GM12874 (cell line): ENCODE data around the gene CCDC121.

ENCODE experiments used
- CTCF ChIP-seq: IDR thresholded peaks from 2 replicates; pipeline ENCODE4 v1.5.1; 2011; ENCODE audit warnings: low read depth, mild to moderate bottlenecking, control low read depth, low read length, moderate library complexity; ENCODE audit not compliant: insufficient read depth

Gene CCDC121

GRCh38 chr2:27596627-27597026 lies 32.2 kb downstream of the CCDC121 start:
- no peak for TF ChIP-seq CTCF

DNA sequence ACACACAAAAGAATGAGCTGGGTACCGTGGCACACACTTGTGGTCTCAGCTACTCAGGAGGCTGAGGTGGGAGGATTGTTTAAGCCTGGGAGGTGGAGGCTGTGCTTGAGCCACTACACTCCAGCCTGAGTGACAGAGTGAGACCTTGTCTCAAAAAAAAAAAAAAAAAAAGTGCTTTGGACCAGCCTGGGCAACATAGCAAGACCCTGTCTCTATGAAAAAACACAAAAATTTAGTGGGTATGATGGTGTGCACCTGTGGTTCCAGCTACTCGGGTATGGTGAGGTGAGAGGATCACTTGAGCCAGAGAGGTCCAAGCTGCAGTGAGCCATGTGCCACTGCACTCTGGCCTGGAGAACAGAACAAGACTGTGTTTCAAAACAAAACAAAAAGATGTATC lies 35.6 kb downstream of the CCDC121 start:
- no peak for TF ChIP-seq CTCF

DNA sequence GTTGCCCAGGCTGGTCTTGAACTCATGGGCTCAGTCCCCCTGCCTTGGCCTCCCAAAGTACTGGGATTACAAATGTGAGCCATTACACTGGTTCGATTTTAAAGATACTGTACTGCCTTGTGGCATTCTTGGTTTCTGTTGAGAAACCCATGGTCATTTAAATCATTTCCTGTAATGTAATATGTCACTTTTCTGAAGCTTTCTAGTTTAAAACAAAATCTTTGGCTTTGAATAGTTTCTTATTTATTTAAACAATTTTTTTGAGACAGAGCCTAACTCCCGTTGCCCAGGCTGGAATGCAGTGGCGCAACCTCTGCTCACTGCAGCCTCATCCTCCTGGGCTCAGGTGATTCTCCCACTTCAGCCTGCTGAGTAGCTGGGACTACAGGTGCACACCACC lies 37.1 kb downstream of the CCDC121 start:
- no peak for TF ChIP-seq CTCF

GRCh38 chr2:27588308-27588707 lies 40.5 kb downstream of the CCDC121 start:
- no peak for TF ChIP-seq CTCF

GRCh38 chr2:27587025-27587424 lies 41.8 kb downstream of the CCDC121 start:
- no peak for TF ChIP-seq CTCF

DNA sequence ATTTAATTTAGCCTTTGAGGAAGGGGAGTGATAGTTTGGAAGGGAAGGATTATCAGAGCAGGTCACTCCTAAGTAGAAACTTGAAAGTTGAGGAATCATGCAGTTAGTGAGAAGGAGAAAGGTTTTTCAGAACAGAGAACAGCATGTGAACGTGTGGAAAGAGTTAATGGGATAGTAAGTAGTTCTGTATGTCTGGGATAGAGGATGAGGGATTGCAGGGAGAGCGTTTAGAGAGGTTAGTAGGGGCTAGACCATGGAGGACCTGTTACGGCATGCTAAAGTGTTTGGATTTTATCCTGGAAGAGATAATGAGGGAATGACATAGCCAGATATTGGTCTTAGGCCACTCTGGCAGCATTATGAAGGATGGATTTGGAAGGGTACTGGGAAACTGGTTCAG lies 44.2 kb downstream of the CCDC121 start:
- TF ChIP-seq CTCF: no peak

GRCh38 chr2:27583390-27583915 lies 45.4 kb downstream of the CCDC121 start:
- TF ChIP-seq CTCF: no peak
